ENCODE data around the gene EIF4E.

DNA sequence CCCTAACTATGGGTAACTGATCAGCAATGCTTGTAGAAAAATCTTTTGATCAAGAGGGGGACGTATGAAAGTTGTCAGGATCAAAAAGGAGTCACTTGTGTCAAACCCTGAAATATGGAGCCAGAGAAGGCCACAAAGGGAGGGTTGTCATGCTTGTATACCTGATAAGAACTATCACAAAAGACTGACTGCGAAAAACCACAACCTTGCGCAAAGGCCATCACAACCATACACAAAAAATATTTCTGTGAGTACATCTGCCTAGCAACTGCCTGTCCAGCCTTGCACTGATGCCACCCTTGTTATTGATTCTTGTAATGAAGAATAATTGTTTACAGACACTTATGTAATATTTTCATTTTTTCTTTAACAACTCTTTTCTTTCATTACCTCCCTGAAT is 22.8 kb upstream of the EIF4E start:
- TF ChIP-seq, protein P1, sequence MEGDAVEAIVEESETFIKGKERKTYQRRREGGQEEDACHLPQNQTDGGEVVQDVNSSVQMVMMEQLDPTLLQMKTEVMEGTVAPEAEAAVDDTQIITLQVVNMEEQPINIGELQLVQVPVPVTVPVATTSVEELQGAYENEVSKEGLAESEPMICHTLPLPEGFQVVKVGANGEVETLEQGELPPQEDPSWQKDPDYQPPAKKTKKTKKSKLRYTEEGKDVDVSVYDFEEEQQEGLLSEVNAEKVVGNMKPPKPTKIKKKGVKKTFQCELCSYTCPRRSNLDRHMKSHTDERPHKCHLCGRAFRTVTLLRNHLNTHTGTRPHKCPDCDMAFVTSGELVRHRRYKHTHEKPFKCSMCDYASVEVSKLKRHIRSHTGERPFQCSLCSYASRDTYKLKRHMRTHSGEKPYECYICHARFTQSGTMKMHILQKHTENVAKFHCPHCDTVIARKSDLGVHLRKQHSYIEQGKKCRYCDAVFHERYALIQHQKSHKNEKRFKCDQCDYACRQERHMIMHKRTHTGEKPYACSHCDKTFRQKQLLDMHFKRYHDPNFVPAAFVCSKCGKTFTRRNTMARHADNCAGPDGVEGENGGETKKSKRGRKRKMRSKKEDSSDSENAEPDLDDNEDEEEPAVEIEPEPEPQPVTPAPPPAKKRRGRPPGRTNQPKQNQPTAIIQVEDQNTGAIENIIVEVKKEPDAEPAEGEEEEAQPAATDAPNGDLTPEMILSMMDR (IDR thresholded peaks at IDR 0.05), result no peak
- TF ChIP-seq ZFX (IDR thresholded peaks at IDR 0.05; ENCODE audit: borderline replicate concordance), result no peak
